ENCODE measurements around the gene GAGE2A. TPM values are rescaled to one million over a fixed set of nuclear protein-coding genes. Genes with fewer than 3 reads are reported as not detected.

Gene GAGE2A
- total RNA-seq = not detected

GRCh38 chrX:49589196-49589595, at the start of gene GAGE2A:
Gene GAGE2A, plus strand, starts transcription at chrX:49589496. Its CDS starts 1,155 bp downstream, at chrX:49590651.

GRCh38 chrX:49541433-49541832, 47.9 kb upstream of the GAGE2A start, which contains the start of gene GAGE12D:
Gene GAGE12D, plus strand, starts transcription at chrX:49541733. Its CDS starts 1,155 bp downstream, at chrX:49542888.

DNA sequence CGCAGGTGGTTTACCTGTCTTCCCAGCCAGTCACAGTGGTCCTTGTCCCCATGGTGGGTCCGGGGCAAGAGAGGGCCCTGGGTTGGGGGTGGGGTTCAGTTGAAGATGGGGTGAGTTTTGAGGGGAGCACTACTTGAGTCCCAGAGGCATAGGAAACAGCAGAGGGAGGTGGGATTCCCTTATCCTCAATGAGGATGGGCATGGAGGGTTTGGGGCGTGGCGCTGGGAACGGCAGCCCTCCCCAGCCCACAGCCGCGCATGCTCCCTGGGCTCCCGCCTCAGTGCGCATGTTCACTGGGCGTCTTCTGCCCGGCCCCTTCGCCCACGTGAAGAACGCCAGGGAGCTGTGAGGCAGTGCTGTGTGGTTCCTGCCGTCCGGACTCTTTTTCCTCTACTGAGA, 38.3 kb upstream of the GAGE2A start, which contains the start of gene GAGE12E:
Gene GAGE12E, plus strand, starts transcription at position 301 of the 400 bp plus-strand sequence. CDS start 1,155 bp downstream, outside the sequence.

DNA sequence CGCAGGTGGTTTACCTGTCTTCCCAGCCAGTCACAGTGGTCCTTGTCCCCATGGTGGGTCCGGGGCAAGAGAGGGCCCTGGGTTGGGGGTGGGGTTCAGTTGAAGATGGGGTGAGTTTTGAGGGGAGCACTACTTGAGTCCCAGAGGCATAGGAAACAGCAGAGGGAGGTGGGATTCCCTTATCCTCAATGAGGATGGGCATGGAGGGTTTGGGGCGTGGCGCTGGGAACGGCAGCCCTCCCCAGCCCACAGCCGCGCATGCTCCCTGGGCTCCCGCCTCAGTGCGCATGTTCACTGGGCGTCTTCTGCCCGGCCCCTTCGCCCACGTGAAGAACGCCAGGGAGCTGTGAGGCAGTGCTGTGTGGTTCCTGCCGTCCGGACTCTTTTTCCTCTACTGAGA, 28.8 kb upstream of the GAGE2A start, which contains the start of gene GAGE12F:
Gene GAGE12F, plus strand, starts transcription at position 301 of the 400 bp plus-strand sequence. CDS start 1,155 bp downstream, outside the sequence.

DNA sequence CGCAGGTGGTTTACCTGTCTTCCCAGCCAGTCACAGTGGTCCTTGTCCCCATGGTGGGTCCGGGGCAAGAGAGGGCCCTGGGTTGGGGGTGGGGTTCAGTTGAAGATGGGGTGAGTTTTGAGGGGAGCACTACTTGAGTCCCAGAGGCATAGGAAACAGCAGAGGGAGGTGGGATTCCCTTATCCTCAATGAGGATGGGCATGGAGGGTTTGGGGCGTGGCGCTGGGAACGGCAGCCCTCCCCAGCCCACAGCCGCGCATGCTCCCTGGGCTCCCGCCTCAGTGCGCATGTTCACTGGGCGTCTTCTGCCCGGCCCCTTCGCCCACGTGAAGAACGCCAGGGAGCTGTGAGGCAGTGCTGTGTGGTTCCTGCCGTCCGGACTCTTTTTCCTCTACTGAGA, 19.2 kb upstream of the GAGE2A start, which contains the start of gene GAGE12G:
Gene GAGE12G, plus strand, starts transcription at position 301 of the 400 bp plus-strand sequence. CDS start 1,155 bp downstream, outside the sequence.

GRCh38 chrX:49579649-49580048, 9.6 kb upstream of the GAGE2A start, which contains the start of gene GAGE12H:
Gene GAGE12H, plus strand, starts transcription at chrX:49579949. Its CDS starts 1,155 bp downstream, at chrX:49581104.

DNA sequence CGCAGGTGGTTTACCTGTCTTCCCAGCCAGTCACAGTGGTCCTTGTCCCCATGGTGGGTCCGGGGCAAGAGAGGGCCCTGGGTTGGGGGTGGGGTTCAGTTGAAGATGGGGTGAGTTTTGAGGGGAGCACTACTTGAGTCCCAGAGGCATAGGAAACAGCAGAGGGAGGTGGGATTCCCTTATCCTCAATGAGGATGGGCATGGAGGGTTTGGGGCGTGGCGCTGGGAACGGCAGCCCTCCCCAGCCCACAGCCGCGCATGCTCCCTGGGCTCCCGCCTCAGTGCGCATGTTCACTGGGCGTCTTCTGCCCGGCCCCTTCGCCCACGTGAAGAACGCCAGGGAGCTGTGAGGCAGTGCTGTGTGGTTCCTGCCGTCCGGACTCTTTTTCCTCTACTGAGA, 9.4 kb downstream of the GAGE2A start, which contains the start of gene GAGE1:
Gene GAGE1, plus strand, starts transcription at position 301 of the 400 bp plus-strand sequence. CDS start 1,155 bp downstream, outside the sequence.

Other genes starting within 250 kb of the GAGE2A start
- not detected for gene GAGE12C, start 57.3 kb upstream of the GAGE2A start, total RNA-seq
- gene GAGE12D, start 47.8 kb upstream of the GAGE2A start, total RNA-seq = not detected
- gene GAGE12E, start 38.2 kb upstream of the GAGE2A start, total RNA-seq = not detected
- not detected for gene GAGE12F, start 28.7 kb upstream of the GAGE2A start, total RNA-seq
- not detected for gene GAGE12G, start 19.1 kb upstream of the GAGE2A start, total RNA-seq
- not detected for gene GAGE12H, start 9.5 kb upstream of the GAGE2A start, total RNA-seq
- gene GAGE1, start 9.5 kb downstream of the GAGE2A start, total RNA-seq = not detected
- gene PAGE1, start 106.5 kb downstream of the GAGE2A start, total RNA-seq = not detected
- gene PAGE4, start 239.8 kb downstream of the GAGE2A start, total RNA-seq = not detected